Activated B cell treated with CpG ODN at 0.5 μM for 24 hours (primary cell): ENCODE measurements around the gene DEUP1. TPM values are rescaled to one million over a fixed set of nuclear protein-coding genes. Genes with fewer than 3 reads are reported as not detected.

Experiments used
- ATAC-seq: fragments of 200-7000 bp; cut with Tn5 transposase; one replicate; pipeline ENCODE4 v1.10.0; 2021; ENCODE audit warnings: low read depth, mild to moderate bottlenecking, moderate library complexity
- CTCF ChIA-PET: fragments of 350-600 bp; sonication (Branson Sonifier 250); formaldehyde crosslinking; loops from one replicate; lab custom pipeline; 2021; ENCODE audit warnings: antibody characterized with exemption; lab: Charles Lee
- POLR2A ChIA-PET: fragments of 350-600 bp; sonication (Branson Sonifier 250); formaldehyde crosslinking; loops from one replicate; lab custom pipeline; 2021; ENCODE audit warnings: antibody characterized with exemption; lab: Charles Lee
- DNase-seq: peaks from one replicate; pipeline ENCODE4 v3.0.0; 2022
- H3K27ac Mint-ChIP-seq: one replicate; pipeline ENCODE4 v1.8.0; 2020; ENCODE audit warnings: mixed read lengths
- H3K27me3 Mint-ChIP-seq: one replicate; pipeline ENCODE4 v1.8.0; 2021; ENCODE audit warnings: mixed read lengths
- H3K36me3 Mint-ChIP-seq: one replicate; pipeline ENCODE4 v1.8.0; 2021; ENCODE audit warnings: low read depth, mixed read lengths
- H3K4me1 Mint-ChIP-seq: one replicate; pipeline ENCODE4 v1.8.0; 2021; ENCODE audit warnings: mixed read lengths
- H3K4me3 Mint-ChIP-seq: one replicate; pipeline ENCODE4 v1.8.0; 2020; ENCODE audit warnings: mild to moderate bottlenecking, mixed read lengths
- H3K9me3 Mint-ChIP-seq: one replicate; pipeline ENCODE4 v1.8.0; 2020; ENCODE audit warnings: mixed read lengths
- intact Hi-C: fragments of 100-400 bp; cut with micrococcal nuclease; formaldehyde crosslinking; loops from one replicate; pipeline ENCODE4 v1.15.1; 2024
- total RNA-seq: library from RNA; stranded (reverse); gene quantifications from 2 replicates; pipeline ENCODE4 v1.2.3, GENCODE V29; 2022
- TF ChIP-seq, protein P1 (sequence below): fragments of 200-600 bp; IDR thresholded peaks from one replicate; pipeline ENCODE4 v1.8.0; 2022; ENCODE audit warnings: antibody characterized with exemption, mild to moderate bottlenecking

The DEUP1 gene
- total RNA-seq, 1 donor from 2014 or later, result not detected

DNA sequence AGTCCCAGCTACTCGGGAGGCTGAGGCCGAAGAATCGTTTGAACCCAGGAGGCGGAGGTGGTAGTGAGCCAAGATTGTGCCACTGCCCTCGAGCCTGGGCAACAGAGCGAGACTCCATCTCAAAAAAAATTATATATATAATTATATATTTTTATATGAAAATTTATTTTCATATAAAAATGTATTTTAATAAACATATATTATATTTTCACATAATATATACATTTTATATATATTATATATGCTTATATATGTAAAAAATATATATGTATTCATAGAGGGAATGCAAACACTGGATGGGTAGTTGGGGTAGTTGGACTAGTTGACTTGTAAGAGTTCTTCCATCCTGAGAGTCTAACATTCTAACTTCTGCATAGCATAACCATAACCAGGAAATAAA, 20.3 kb downstream of the DEUP1 start:
- ChIA-PET CTCF (no interaction called here), POLR2A (no interaction called here)
- Mint-ChIP-seq H3K27ac (no peak overlapping the region), H3K9me3 (peaks cover 5% of the 10 kb centered on the region), H3K36me3 (no peaks in the 10 kb centered on the region), H3K27me3 (peaks cover 5% of the 10 kb centered on the region), H3K4me3 (no peak overlapping the region), H3K4me1 (no peaks in the 10 kb centered on the region)
- no peak for ATAC-seq
- intact Hi-C loops, result no loop called here
- DNase-seq, result no peak
- TF ChIP-seq, protein P1, sequence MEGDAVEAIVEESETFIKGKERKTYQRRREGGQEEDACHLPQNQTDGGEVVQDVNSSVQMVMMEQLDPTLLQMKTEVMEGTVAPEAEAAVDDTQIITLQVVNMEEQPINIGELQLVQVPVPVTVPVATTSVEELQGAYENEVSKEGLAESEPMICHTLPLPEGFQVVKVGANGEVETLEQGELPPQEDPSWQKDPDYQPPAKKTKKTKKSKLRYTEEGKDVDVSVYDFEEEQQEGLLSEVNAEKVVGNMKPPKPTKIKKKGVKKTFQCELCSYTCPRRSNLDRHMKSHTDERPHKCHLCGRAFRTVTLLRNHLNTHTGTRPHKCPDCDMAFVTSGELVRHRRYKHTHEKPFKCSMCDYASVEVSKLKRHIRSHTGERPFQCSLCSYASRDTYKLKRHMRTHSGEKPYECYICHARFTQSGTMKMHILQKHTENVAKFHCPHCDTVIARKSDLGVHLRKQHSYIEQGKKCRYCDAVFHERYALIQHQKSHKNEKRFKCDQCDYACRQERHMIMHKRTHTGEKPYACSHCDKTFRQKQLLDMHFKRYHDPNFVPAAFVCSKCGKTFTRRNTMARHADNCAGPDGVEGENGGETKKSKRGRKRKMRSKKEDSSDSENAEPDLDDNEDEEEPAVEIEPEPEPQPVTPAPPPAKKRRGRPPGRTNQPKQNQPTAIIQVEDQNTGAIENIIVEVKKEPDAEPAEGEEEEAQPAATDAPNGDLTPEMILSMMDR, result no peak

DNA sequence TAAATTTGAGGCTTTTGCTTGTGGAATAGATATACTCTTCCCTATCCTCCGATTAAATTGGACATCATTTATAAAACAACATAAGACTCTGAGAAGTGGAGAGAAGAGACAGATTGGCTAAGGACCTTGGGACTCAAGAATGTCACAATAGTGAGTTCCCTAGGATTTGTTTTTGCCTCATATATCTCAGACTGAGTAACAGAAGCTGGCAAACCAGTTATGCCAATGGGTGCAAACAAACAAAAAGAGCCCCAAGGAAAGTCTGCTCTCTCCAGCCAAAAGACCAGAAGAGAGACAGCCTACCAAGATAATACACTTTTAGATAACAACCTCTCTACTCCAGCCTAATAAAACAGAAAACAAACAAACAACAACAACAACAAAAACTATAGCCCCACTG, 28.9 kb downstream of the DEUP1 start:
- TF ChIP-seq, protein P1, result no peak
- H3K27me3 Mint-ChIP-seq, result no peaks in the 10 kb centered on the region
- no peaks in the 10 kb centered on the region for H3K4me1 Mint-ChIP-seq
- peaks cover 16% of the 10 kb centered on the region for H3K9me3 Mint-ChIP-seq
- no peak for DNase-seq
- no peak overlapping the region for H3K4me3 Mint-ChIP-seq
- H3K27ac Mint-ChIP-seq, result no peak overlapping the region
- no peak for ATAC-seq
- intact Hi-C loops, result no loop called here
- CTCF ChIA-PET, result no interaction called here
- POLR2A ChIA-PET, result no interaction called here
- H3K36me3 Mint-ChIP-seq, result no peaks in the 10 kb centered on the region

DNA sequence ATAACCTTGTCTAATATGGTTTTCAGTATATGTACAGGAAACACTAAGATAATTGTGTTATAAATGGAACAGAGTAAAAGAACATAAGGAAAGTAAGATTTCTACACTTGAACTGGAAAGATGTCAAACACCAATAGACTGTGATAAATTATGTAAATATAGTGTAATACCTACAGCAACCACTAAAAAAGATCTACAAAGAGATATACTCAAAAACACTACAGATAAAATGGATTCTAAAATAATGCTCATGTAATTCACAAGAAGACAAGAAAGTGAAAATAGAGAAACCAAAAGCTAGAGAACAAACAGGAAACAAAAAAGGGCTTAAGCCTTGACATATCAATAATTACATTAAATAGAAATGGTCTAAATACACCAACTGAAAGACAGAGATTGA, 30.9 kb downstream of the DEUP1 start:
- Mint-ChIP-seq H3K27me3 (no peaks in the 10 kb centered on the region), H3K4me3 (no peak overlapping the region), H3K27ac (no peak overlapping the region), H3K4me1 (no peaks in the 10 kb centered on the region), H3K9me3 (peaks cover 16% of the 10 kb centered on the region), H3K36me3 (no peaks in the 10 kb centered on the region)
- TF ChIP-seq, protein P1, result no peak
- ChIA-PET POLR2A (no interaction called here), CTCF (no interaction called here)
- no peak for ATAC-seq
- DNase-seq, result no peak
- intact Hi-C loops, result no loop called here

DNA sequence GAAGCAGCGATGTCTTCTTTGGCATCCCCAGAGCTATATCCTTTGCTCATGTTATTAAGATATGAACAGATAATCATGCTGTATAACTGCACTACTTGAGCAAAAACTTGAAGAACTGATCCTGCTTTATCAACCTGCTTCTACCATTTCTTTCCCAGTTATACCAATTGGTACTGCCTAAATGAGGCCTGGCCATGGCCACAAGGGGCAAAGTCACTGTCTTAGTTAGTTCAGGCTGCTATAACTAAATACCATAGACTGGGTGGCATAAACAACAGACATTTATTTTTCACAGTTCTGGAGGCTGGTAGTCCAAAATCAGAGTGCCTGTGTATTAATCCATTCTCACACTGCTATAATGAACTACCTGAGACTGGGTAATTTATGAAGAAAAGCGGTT, 37.5 kb downstream of the DEUP1 start:
- intact Hi-C loops, result no loop called here
- no peak for ATAC-seq

DNA sequence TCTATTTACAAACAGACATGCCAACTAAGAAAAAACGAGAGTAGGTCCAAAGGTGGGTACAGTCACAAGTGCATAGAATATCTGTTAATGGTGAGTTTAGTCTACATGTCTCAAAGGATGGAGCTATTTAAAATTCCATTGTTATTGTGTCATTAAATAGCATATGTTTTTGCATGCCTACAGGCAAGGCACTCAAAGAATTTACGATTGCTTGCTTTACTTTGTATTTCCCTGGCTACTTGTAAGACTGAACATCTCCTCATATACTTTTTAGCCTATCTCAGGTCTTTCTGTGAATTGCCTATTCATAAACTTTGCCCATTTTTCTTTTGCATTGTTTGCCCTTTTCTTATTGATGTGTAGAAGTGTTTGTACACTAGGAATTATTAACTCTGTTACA, 39.7 kb downstream of the DEUP1 start:
- ChIA-PET POLR2A (no interaction called here), CTCF (no interaction called here)
- no peaks in the 10 kb centered on the region for H3K36me3 Mint-ChIP-seq
- TF ChIP-seq, protein P1, result no peak
- H3K27me3 Mint-ChIP-seq, result peaks cover 2% of the 10 kb centered on the region
- H3K4me3 Mint-ChIP-seq, result no peak overlapping the region
- no peak for DNase-seq
- H3K27ac Mint-ChIP-seq, result no peak overlapping the region
- intact Hi-C loops, result no loop called here
- H3K4me1 Mint-ChIP-seq, result no peaks in the 10 kb centered on the region
- H3K9me3 Mint-ChIP-seq, result peaks cover 10% of the 10 kb centered on the region
- ATAC-seq, result no peak

More for the DNA sequence above, 37.5 kb downstream of the DEUP1 start:
- H3K4me1 Mint-ChIP-seq, result no peaks in the 10 kb centered on the region
- TF ChIP-seq, protein P1, result no peak
- no peak for DNase-seq
- peaks cover 12% of the 10 kb centered on the region for H3K9me3 Mint-ChIP-seq
- H3K27ac Mint-ChIP-seq, result no peak overlapping the region
- CTCF ChIA-PET, result no interaction called here
- no peak overlapping the region for H3K4me3 Mint-ChIP-seq
- H3K36me3 Mint-ChIP-seq, result no peaks in the 10 kb centered on the region
- POLR2A ChIA-PET, result no interaction called here
- peaks cover 2% of the 10 kb centered on the region for H3K27me3 Mint-ChIP-seq
